Astrocyte (in vitro differentiated cells and primary cell): ENCODE measurements around the gene ATXN10.

Source experiments
- CTCF ChIP-seq: IDR thresholded peaks from 2 replicates; pipeline ENCODE4 v1.5.1; 2011; ENCODE audit warnings: low read depth, mild to moderate bottlenecking, inconsistent platforms, low read length, moderate library complexity; ENCODE audit not compliant: insufficient read depth
- EZH2 ChIP-seq: IDR thresholded peaks from 2 replicates; pipeline ENCODE4 v1.6.1; 2012; ENCODE audit warnings: mild to moderate bottlenecking, low read length, inconsistent platforms; ENCODE audit not compliant: insufficient read depth

- TF ChIP-seq CTCF (no peak), EZH2 (no peak)
Observed at GRCh38 chr22:45812910-45813309, 141.3 kb downstream of the ATXN10 start.
